Progenitor cell of endocrine pancreas (in vitro differentiated cells): Measurements from ENCODE around the gene SLC25A38. TPM values are rescaled to one million over a fixed set of nuclear protein-coding genes. Genes with fewer than 3 reads are reported as not detected.

Experiments used
- DNase-seq: peaks from one replicate; pipeline ENCODE4 v3.0.0; 2021; ENCODE audit warnings: low spot score; ENCODE audit not compliant: unreplicated experiment
- H3K27ac Mint-ChIP-seq: 2 replicates; pipeline ENCODE4 v1.8.0; 2021; ENCODE audit warnings: mild to moderate bottlenecking, moderate library complexity, mixed read lengths
- H3K27me3 Mint-ChIP-seq: 2 replicates; pipeline ENCODE4 v1.8.0; 2021; ENCODE audit warnings: mixed read lengths
- H3K36me3 Mint-ChIP-seq: 2 replicates; pipeline ENCODE4 v1.8.0; 2022; ENCODE audit warnings: mixed read lengths; ENCODE audit not compliant: insufficient read depth
- H3K4me1 Mint-ChIP-seq: 2 replicates; pipeline ENCODE4 v1.8.0; 2021; ENCODE audit warnings: low read depth, mixed read lengths
- H3K4me3 Mint-ChIP-seq: 2 replicates; pipeline ENCODE4 v1.8.0; 2021; ENCODE audit warnings: low read depth, mild to moderate bottlenecking, moderate library complexity, mixed read lengths
- H3K9me3 Mint-ChIP-seq: 2 replicates; pipeline ENCODE4 v1.8.0; 2021; ENCODE audit warnings: low read depth, mixed read lengths
- CTCF ChIP-seq: fragments of 200-600 bp; sonication (generic); IDR thresholded peaks from one replicate; pipeline ENCODE4 v1.5.0; 2021; ENCODE audit warnings: antibody characterized with exemption, mild to moderate bottlenecking; ENCODE audit not compliant: unreplicated experiment
- total RNA-seq: library from RNA; stranded (reverse); gene quantifications from 2 replicates; pipeline ENCODE4 v1.2.1, GENCODE V29; 2021

Gene SLC25A38
- total RNA-seq, 1 donor from 2014 or later, result 38.0 TPM

- no peak overlapping the region for H3K27ac Mint-ChIP-seq
- TF ChIP-seq CTCF, result no peak
- no peak for DNase-seq
- H3K36me3 Mint-ChIP-seq, result peaks cover 18% of the 10 kb centered on the region
- peaks cover 28% of the 10 kb centered on the region for H3K4me1 Mint-ChIP-seq
- no peak overlapping the region for H3K4me3 Mint-ChIP-seq
- no peaks in the 10 kb centered on the region for H3K27me3 Mint-ChIP-seq
- no peaks in the 10 kb centered on the region for H3K9me3 Mint-ChIP-seq
Measured at GRCh38 chr3:39388153-39388552, 5.0 kb downstream of the SLC25A38 start.

- no peak for TF ChIP-seq CTCF
- H3K4me3 Mint-ChIP-seq, result no peak overlapping the region
- peaks cover 28% of the 10 kb centered on the region for H3K4me1 Mint-ChIP-seq
- no peak for DNase-seq
- no peaks in the 10 kb centered on the region for H3K9me3 Mint-ChIP-seq
- no peaks in the 10 kb centered on the region for H3K27me3 Mint-ChIP-seq
- peak overlapping the region; percentile 42 for H3K27ac Mint-ChIP-seq
- peaks cover 20% of the 10 kb centered on the region for H3K36me3 Mint-ChIP-seq
Measured at GRCh38 chr3:39388741-39389248, 5.6 kb downstream of the SLC25A38 start.

GRCh38 chr3:39390181-39390580, 7.0 kb downstream of the SLC25A38 start:
- Mint-ChIP-seq H3K36me3 (peaks cover 23% of the 10 kb centered on the region), H3K27me3 (no peaks in the 10 kb centered on the region), H3K4me1 (peaks cover 23% of the 10 kb centered on the region)

GRCh38 chr3:39396690-39397089, 13.5 kb downstream of the SLC25A38 start:
- Mint-ChIP-seq H3K9me3 (no peaks in the 10 kb centered on the region), H3K4me3 (no peak overlapping the region), H3K27ac (no peak overlapping the region), H3K27me3 (no peaks in the 10 kb centered on the region), H3K36me3 (peaks cover 25% of the 10 kb centered on the region), H3K4me1 (no peaks in the 10 kb centered on the region)
- DNase-seq, result no peak
- TF ChIP-seq CTCF, result no peak

More at GRCh38 chr3:39390181-39390580, 7.0 kb downstream of the SLC25A38 start:
- DNase-seq, result no peak
- TF ChIP-seq CTCF, result no peak
- Mint-ChIP-seq H3K4me3 (no peak overlapping the region), H3K27ac (no peak overlapping the region), H3K9me3 (no peaks in the 10 kb centered on the region)

GRCh38 chr3:39398700-39399099, 15.5 kb downstream of the SLC25A38 start:
- TF ChIP-seq CTCF, result no peak
- H3K27ac Mint-ChIP-seq, result no peak overlapping the region
- H3K4me1 Mint-ChIP-seq, result no peaks in the 10 kb centered on the region
- H3K27me3 Mint-ChIP-seq, result no peaks in the 10 kb centered on the region
- no peak for DNase-seq
- H3K9me3 Mint-ChIP-seq, result no peaks in the 10 kb centered on the region
- H3K4me3 Mint-ChIP-seq, result no peak overlapping the region
- peaks cover 20% of the 10 kb centered on the region for H3K36me3 Mint-ChIP-seq
